Vagina (tissue), 2 donors: ENCODE results near the gene PLOD1.

ENCODE experiments used
- POLR2A ChIP-seq, 2 donors: fragments of 450-650 bp; IDR thresholded peaks; one replicate each; pipeline ENCODE4 v1.6.1; 2017; ENCODE audit warnings: antibody characterized with exemption in 2 of 2, mild to moderate bottlenecking in 2 of 2, moderate library complexity in 2 of 2
- POLR2AphosphoS5 ChIP-seq, 2 donors: sonication (generic); formaldehyde crosslinking; IDR thresholded peaks; one replicate each; pipeline ENCODE4 v1.9.0; 2017; ENCODE audit warnings: antibody characterized with exemption in 2 of 2, mild to moderate bottlenecking in 2 of 2, low read depth in 1 of 2; ENCODE audit not compliant: insufficient read depth in 1 of 2
- TF ChIP-seq, protein P1 (sequence below), 3 experiments: fragments of 450-650 bp in 2 of 3; fragments of 200-600 bp in 1 of 3; sonication (generic) in 1 of 3; IDR thresholded peaks; one replicate each; pipeline ENCODE4 v1.5.1; 2017 to 2019; ENCODE audit warnings: antibody characterized with exemption in 3 of 3, mild to moderate bottlenecking in 2 of 3, moderate library complexity in 2 of 3

DNA sequence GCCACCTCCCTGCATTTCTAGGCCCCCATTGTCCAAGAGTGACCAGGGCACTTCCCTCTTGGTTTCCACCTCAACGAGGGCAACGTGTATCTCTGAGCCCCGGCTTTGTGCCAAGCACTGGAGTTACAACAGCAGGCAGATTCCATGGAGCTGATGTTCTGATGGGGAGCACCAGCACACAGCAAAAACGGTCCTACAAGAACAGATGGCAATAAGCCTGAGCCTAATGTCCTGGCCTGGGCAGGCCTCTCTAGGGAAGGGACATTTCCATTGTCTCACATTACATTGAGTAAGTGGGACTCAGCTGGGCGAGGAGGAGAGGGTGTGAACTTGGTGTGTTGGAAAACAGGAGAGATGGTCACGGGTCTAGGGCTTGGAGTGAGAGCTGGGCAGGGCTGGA lies 48.6 kb upstream of the PLOD1 start:
- TF ChIP-seq POLR2A (IDR thresholded peaks at IDR 0.05): no peak
- TF ChIP-seq, protein P1, sequence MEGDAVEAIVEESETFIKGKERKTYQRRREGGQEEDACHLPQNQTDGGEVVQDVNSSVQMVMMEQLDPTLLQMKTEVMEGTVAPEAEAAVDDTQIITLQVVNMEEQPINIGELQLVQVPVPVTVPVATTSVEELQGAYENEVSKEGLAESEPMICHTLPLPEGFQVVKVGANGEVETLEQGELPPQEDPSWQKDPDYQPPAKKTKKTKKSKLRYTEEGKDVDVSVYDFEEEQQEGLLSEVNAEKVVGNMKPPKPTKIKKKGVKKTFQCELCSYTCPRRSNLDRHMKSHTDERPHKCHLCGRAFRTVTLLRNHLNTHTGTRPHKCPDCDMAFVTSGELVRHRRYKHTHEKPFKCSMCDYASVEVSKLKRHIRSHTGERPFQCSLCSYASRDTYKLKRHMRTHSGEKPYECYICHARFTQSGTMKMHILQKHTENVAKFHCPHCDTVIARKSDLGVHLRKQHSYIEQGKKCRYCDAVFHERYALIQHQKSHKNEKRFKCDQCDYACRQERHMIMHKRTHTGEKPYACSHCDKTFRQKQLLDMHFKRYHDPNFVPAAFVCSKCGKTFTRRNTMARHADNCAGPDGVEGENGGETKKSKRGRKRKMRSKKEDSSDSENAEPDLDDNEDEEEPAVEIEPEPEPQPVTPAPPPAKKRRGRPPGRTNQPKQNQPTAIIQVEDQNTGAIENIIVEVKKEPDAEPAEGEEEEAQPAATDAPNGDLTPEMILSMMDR (IDR thresholded peaks at IDR 0.05): no peak
- TF ChIP-seq POLR2AphosphoS5 (IDR thresholded peaks at IDR 0.05; ENCODE audit: insufficient read depth in 1 of 2, low read depth in 1 of 2): no peak
